Hematopoietic multipotent progenitor cell treated with erythropoietin and hydrocortisone succinate and interleukin-3 and kit ligand, for 6 days (in vitro differentiated cells): Measurements from ENCODE around the gene KLHL28.
"Not testable (repeated sequence)": the region's sequence is repeated elsewhere in the genome, so short reads cannot be mapped to it uniquely, and the experiment has no call there.

ENCODE experiments used
- DNase-seq: peaks from one replicate; pipeline ENCODE4 v3.0.0-alpha.2; 2015

The KLHL28 gene

DNA sequence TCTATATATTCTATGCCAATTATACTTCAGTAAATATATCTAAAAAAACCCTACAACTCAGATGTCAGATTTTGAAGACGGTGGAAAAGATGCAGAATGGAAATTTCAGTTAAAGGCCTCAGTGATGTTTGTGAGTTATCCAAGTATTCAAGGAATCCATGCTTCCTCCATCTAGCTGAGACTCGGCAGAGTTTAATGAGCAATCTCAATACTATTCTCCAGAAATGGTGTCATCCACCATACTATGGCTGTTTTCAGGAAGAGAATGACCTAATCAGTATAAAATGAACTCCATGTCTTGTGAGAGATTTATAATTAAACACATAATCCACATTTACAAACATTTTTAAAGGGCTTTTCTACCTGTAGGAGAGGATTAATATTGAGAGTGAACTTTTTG is 66.0 kb downstream of the KLHL28 start:
- DNase-seq: no peak

- DNase-seq: no peak
Observed at GRCh38 chr14:44893535-44893934, 68.2 kb downstream of the KLHL28 start.

DNA sequence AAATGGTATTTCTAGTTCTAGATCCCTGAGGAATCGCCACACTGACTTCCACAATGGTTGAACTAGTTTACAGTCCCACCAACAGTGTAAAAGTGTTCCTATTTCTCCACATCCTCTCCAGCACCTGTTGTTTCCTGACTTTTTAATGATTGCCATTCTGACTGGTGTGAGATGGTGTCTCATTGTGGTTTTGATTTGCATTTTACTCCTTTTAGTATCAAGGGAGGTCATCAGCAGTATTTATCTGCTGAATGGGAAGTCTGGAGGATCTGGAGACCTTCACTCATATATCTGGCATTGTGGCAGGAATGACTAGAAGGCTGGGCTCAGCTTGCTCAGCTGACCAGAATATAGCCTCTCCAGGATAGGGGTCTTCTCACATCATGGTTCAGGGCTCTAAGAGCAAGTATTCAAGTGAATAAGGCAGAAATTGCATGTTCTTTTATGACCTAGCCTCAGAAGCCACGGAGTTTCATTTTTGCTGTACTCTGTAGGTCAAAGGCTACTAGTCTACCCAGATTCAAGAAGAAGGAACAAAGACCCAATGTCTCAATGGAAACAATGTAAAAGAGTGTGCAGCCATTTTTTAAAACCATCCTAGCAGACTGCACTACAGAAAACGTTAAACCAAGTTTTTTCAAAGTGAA is 69.9 kb downstream of the KLHL28 start:
- not testable (repeated sequence) for DNase-seq

DNA sequence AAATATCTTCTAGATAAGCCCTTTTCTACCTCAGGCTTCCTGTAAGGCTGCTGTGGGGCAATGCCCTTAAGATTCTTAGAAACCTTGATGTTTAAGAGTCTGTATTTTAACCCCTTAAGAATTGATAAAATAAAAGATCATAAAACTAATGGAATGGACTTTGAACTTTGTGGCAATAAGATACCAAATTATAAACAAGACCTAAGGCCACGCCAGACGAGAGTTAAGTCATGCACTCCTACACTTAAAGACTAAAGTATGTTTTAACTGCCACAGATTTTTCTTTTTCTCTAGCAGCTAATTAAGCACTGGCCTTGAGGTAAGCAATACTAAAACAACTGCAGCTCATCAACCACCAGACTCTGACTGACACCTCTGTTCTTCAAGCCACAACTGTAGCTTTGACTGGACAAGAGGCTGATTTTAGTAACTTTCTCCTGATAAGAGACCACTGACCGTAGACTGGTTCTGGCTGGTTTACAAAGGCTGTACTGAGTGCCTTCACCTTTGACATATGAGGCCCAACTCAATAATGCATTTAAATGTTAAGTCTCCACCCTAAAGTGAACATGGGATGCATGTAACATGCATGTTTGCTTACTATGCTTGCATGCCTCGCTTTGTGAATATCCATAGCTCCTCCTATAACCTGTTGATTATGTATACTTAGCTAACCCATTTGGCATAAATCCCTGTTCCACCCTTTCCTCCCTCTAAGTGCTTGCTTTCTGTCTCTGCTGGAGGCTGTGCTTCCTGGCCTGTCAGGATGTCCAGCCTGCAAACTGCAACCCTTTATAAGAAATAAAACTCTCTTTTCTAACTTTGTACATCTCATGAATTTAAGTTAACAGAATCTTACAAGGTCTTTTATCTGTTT is 71.9 kb downstream of the KLHL28 start:
- DNase-seq: no peak

- DNase-seq: no peak
Observed at GRCh38 chr14:44887596-44887955, 74.2 kb downstream of the KLHL28 start.

DNA sequence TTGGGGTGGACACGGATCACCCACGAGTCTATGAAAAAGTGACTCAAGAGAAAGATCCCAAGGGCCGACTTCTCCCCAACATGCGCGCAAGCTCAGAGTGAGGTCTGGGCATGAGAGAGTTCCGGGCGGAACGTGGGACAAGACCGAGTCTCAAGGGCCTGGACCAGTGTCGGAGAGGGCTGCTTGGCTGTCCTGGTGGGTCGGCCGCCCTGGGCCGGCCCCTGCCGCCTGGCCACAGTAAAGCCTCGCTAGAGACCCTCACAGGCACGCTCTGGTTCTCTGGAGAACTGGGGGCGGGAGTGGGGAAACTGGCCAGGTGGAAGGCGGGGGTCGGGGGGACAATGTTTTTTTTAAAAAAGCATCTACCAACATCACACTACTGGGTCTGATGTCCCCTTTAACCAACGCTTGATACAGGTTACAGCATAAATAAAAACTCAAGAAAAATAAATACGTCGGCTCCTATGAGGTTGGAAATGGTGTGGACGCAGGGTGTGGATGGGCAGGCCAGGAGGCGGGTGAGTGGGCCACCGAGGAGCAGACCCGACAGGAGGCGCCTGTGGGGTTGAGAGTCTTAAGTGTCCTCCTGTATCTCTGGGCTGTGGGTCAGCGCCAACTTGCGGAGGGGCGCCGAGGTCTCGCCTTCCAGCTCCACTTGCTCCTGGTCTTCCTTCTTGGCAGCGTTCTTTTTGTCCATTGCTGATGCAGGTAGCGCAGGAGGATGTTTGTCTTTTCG is 74.7 kb downstream of the KLHL28 start:
- no peak for DNase-seq

DNA sequence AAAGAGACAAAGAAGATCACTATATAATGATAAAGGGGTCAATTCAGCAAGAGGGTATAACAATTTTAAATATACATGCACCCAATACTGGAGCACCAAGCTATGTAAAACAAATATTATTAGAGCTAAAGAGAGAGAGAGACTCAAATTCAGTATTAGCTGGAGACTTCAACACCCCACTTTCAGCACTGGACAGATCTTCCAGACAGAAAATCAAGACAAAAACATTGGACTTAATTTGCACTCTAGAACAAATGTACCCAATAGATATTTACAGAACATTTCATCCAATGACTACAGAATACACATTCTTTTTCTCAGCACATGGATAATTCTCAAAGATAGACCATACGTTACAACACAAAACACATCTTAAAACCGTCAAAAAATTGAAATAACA is 81.0 kb downstream of the KLHL28 start:
- no peak for DNase-seq
